ENCODE results near the gene TP53. TPM values are rescaled to one million over a fixed set of nuclear protein-coding genes. Genes with fewer than 3 reads are reported as not detected.
A peak's percentile ranks its signal among the peaks of the same experiment; 100 is the strongest.

Gene TP53
- total and polyA plus RNA-seq, 10 of the 15 experiments (the other 5 are each of a cell fraction or from before 2014, with no cell fraction given): 35.6 to 162 (median 75.9) TPM

- TF ChIP-seq ZNF687 (IDR thresholded peaks at IDR 0.05) (no peak), STAT1 (conservative IDR thresholded peaks at IDR 0.05) (no peak), CTCF (IDR thresholded peaks at IDR 0.05 in 2 of 3, conservative IDR thresholded peaks at IDR 0.05 in 1 of 3; ENCODE audit: control insufficient read depth in 2 of 3, extremely low read depth in 1 of 3, insufficient read depth in 1 of 3, low read depth in 3 of 3, low read length in 3 of 3) (peak; percentile 97 to 99 (median 99)), ETV6 (conservative IDR thresholded peaks at IDR 0.05 in 1 of 2, IDR thresholded peaks at IDR 0.05 in 1 of 2; ENCODE audit: borderline replicate concordance in 1 of 2, low read depth in 1 of 2) (no peak), POLR2AphosphoS5 (IDR thresholded peaks at IDR 0.05; ENCODE audit: low read length) (peak; percentile 63), MEF2B (IDR thresholded peaks at IDR 0.05; ENCODE audit: partially characterized antibody, poor library complexity, severe bottlenecking) (no peak), KAT2A (conservative IDR thresholded peaks at IDR 0.05; ENCODE audit: control insufficient read depth, low read depth, low read length) (no peak), JUNB (IDR thresholded peaks at IDR 0.05) (no peak), SIX5 (IDR thresholded peaks at IDR 0.05; ENCODE audit: low read depth, low read length, severe bottlenecking) (peak; percentile 95), NFIC (IDR thresholded peaks at IDR 0.05; ENCODE audit: low read depth, low read length) (no peak; the same call in 1 of the 2 replicates), RELB (IDR thresholded peaks at IDR 0.05; ENCODE audit: low read depth) (peak; percentile 39), POLR2A (IDR thresholded peaks at IDR 0.05; ENCODE audit: low read depth, low read length) (peak; percentile 61), USF1 (IDR thresholded peaks at IDR 0.05; ENCODE audit: borderline replicate concordance, extremely low read length, insufficient read depth, low read depth, low read length) (no peak), HCFC1 (IDR thresholded peaks at IDR 0.05; ENCODE audit: low read length) (peak; percentile 96), WRNIP1 (IDR thresholded peaks at IDR 0.05; ENCODE audit: borderline replicate concordance, low read depth, low read length) (no peak), TBL1XR1 (IDR thresholded peaks at IDR 0.05; ENCODE audit: low read depth, low read length) (no peak; the same call in 1 of the 2 replicates)
These were observed 868 bp upstream of the TP53 start, which contains the start of gene WRAP53 (continued) for GRCh38 chr17:7687908-7688807.

All from GM12878 (cell line).